Measurements from ENCODE around the gene NOL7. TPM values are rescaled to one million over a fixed set of nuclear protein-coding genes. Genes with fewer than 3 reads are reported as not detected.

The NOL7 gene
- total and polyA plus RNA-seq, 2 donors (not counting 1 experiment from before 2014, with no cell fraction given), result 24.7 to 58.3 TPM

DNA sequence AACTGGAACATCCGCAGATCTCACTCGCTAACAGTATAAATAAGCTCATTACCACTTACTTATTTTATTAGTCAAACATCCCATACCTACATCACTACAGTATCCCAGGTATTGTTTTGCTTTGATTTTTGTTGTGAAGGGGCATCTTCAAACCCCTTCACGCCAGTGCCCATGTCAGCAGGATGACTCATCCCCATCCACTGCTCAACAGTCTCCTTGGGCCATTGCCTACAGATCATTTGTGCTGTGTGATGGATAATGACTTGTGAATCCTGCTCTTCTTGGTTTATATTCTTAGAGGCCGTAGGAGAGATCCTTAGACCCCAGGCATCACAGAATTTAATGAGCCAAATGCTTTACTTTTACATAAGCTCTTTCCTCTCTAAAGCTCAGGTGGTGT, 49.2 kb upstream of the NOL7 start:
- POLR2A ChIA-PET, result interaction anchor here (0.6 kb wide), 2 partner anchors 16 to 61 kb away, joined by 6 to 8 read pairs; no protein-coding TSS in a partner anchor
- no peak overlapping the region for H3K27ac Mint-ChIP-seq
- no peak overlapping the region for H3K4me3 ChIP-seq (ENCODE audit: control extremely low read depth in 1 of 5, extremely low read depth in 1 of 5, insufficient read depth in 1 of 5, low read depth in 2 of 5, low read length in 4 of 5)
- ATAC-seq (ENCODE audit: low read depth) (no peak), DNase-seq (no peak)
- H3K27ac ChIP-seq (ENCODE audit: low read length in 2 of 2), result no peak overlapping the region
- WGBS (ENCODE audit: insufficient coverage), result 93% methylated on average over 3 of the region's 4 CpGs
- no peaks in the 10 kb centered on the region for H3K4me1 Mint-ChIP-seq
- intact Hi-C loops (cut with micrococcal nuclease), result no loop called here
- no peaks in the 10 kb centered on the region for H4K20me1 ChIP-seq (ENCODE audit: control insufficient read depth, insufficient read depth, low read length, poor library complexity, severe bottlenecking)
- no peak overlapping the region for H3K4me3 Mint-ChIP-seq
- no peaks in the 10 kb centered on the region for H3K9me3 Mint-ChIP-seq (ENCODE audit: insufficient read depth)
- H3K79me2 ChIP-seq (ENCODE audit: control insufficient read depth, insufficient read depth, low read length), result no peaks in the 10 kb centered on the region
- no peak overlapping the region for H2AFZ ChIP-seq (ENCODE audit: insufficient read depth, low read depth, low read length, poor library complexity, severe bottlenecking)
- H3K9me3 ChIP-seq (ENCODE audit: control extremely low read depth in 1 of 3, control insufficient read depth in 2 of 3, insufficient read depth in 1 of 3, low read length in 2 of 3), result no peaks in the 10 kb centered on the region
- no peak overlapping the region for H3K9ac ChIP-seq (ENCODE audit: low read length)
- H3K4me2 ChIP-seq (replicated peaks; ENCODE audit: low read depth, low read length, poor library complexity, severe bottlenecking), result no peak overlapping the region
- no peaks in the 10 kb centered on the region for H3K36me3 ChIP-seq (replicated peaks in 1 of 2; ENCODE audit: control extremely low read depth in 1 of 2, control insufficient read depth in 1 of 2, extremely low read depth in 1 of 2, insufficient read depth in 2 of 2, low read length in 1 of 2)
- peaks cover 10% of the 10 kb centered on the region for H3K27me3 Mint-ChIP-seq
- no peak for TF ChIP-seq EZH2 (IDR thresholded peaks at IDR 0.05; ENCODE audit: borderline replicate concordance, insufficient read depth, low read depth, low read length, poor library complexity, severe bottlenecking)
- TF ChIP-seq, protein P1, sequence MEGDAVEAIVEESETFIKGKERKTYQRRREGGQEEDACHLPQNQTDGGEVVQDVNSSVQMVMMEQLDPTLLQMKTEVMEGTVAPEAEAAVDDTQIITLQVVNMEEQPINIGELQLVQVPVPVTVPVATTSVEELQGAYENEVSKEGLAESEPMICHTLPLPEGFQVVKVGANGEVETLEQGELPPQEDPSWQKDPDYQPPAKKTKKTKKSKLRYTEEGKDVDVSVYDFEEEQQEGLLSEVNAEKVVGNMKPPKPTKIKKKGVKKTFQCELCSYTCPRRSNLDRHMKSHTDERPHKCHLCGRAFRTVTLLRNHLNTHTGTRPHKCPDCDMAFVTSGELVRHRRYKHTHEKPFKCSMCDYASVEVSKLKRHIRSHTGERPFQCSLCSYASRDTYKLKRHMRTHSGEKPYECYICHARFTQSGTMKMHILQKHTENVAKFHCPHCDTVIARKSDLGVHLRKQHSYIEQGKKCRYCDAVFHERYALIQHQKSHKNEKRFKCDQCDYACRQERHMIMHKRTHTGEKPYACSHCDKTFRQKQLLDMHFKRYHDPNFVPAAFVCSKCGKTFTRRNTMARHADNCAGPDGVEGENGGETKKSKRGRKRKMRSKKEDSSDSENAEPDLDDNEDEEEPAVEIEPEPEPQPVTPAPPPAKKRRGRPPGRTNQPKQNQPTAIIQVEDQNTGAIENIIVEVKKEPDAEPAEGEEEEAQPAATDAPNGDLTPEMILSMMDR (IDR thresholded peaks at IDR 0.05), result no peak
- CTCF ChIA-PET, result no interaction called here
- H3K27me3 ChIP-seq (replicated peaks in 1 of 4; ENCODE audit: control extremely low read depth in 1 of 4, control insufficient read depth in 3 of 4, insufficient read depth in 4 of 4, low read length in 3 of 4), result peaks cover 0 to 3% (median 0%) of the 10 kb centered on the region in 4 experiments
- H3K4me1 ChIP-seq (ENCODE audit: control insufficient read depth in 2 of 2, insufficient read depth in 2 of 2, low read length in 2 of 2), result no peaks in the 10 kb centered on the region

GRCh38 chr6:13566500-13566899, 48.6 kb upstream of the NOL7 start:
- Mint-ChIP-seq H3K4me1 (no peaks in the 10 kb centered on the region), H3K4me3 (no peak overlapping the region), H3K9me3 (ENCODE audit: insufficient read depth) (no peaks in the 10 kb centered on the region), H3K27me3 (peaks cover 10% of the 10 kb centered on the region), H3K27ac (no peak overlapping the region)
- no peaks in the 10 kb centered on the region for H4K20me1 ChIP-seq (ENCODE audit: control insufficient read depth, insufficient read depth, low read length, poor library complexity, severe bottlenecking)
- H3K79me2 ChIP-seq (ENCODE audit: control insufficient read depth, insufficient read depth, low read length), result no peaks in the 10 kb centered on the region
- CTCF ChIA-PET, result no interaction called here
- H3K9ac ChIP-seq (ENCODE audit: low read length), result no peak overlapping the region
- POLR2A ChIA-PET, result interaction anchor here (0.6 kb wide), 1 partner anchor 61 kb away, joined by 6 read pairs; no protein-coding TSS in a partner anchor
- ATAC-seq (ENCODE audit: low read depth) (no peak), DNase-seq (no peak)
- intact Hi-C loops (cut with micrococcal nuclease), result no loop called here
- no peak overlapping the region for H2AFZ ChIP-seq (ENCODE audit: insufficient read depth, low read depth, low read length, poor library complexity, severe bottlenecking)
- TF ChIP-seq, protein P1 (IDR thresholded peaks at IDR 0.05), result no peak
- no peak for TF ChIP-seq EZH2 (IDR thresholded peaks at IDR 0.05; ENCODE audit: borderline replicate concordance, insufficient read depth, low read depth, low read length, poor library complexity, severe bottlenecking)
- peaks cover 0 to 3% (median 0%) of the 10 kb centered on the region in 4 experiments for H3K27me3 ChIP-seq (replicated peaks in 1 of 4; ENCODE audit: control extremely low read depth in 1 of 4, control insufficient read depth in 3 of 4, insufficient read depth in 4 of 4, low read length in 3 of 4)
- no peak overlapping the region for H3K4me3 ChIP-seq (ENCODE audit: control extremely low read depth in 1 of 5, extremely low read depth in 1 of 5, insufficient read depth in 1 of 5, low read depth in 2 of 5, low read length in 4 of 5)
- H3K9me3 ChIP-seq (ENCODE audit: control extremely low read depth in 1 of 3, control insufficient read depth in 2 of 3, insufficient read depth in 1 of 3, low read length in 2 of 3), result no peaks in the 10 kb centered on the region
- no peaks in the 10 kb centered on the region for H3K36me3 ChIP-seq (replicated peaks in 1 of 2; ENCODE audit: control extremely low read depth in 1 of 2, control insufficient read depth in 1 of 2, extremely low read depth in 1 of 2, insufficient read depth in 2 of 2, low read length in 1 of 2)
- H3K27ac ChIP-seq (ENCODE audit: low read length in 2 of 2), result no peak overlapping the region
- H3K4me1 ChIP-seq (ENCODE audit: control insufficient read depth in 2 of 2, insufficient read depth in 2 of 2, low read length in 2 of 2), result no peaks in the 10 kb centered on the region
- 100% methylated on average over 2 of the region's 3 CpGs for WGBS (ENCODE audit: insufficient coverage)
- no peak overlapping the region for H3K4me2 ChIP-seq (replicated peaks; ENCODE audit: low read depth, low read length, poor library complexity, severe bottlenecking)

All from B cell (primary cell).